ENCODE measurements around the gene ST6GAL1.

Gene ST6GAL1

DNA sequence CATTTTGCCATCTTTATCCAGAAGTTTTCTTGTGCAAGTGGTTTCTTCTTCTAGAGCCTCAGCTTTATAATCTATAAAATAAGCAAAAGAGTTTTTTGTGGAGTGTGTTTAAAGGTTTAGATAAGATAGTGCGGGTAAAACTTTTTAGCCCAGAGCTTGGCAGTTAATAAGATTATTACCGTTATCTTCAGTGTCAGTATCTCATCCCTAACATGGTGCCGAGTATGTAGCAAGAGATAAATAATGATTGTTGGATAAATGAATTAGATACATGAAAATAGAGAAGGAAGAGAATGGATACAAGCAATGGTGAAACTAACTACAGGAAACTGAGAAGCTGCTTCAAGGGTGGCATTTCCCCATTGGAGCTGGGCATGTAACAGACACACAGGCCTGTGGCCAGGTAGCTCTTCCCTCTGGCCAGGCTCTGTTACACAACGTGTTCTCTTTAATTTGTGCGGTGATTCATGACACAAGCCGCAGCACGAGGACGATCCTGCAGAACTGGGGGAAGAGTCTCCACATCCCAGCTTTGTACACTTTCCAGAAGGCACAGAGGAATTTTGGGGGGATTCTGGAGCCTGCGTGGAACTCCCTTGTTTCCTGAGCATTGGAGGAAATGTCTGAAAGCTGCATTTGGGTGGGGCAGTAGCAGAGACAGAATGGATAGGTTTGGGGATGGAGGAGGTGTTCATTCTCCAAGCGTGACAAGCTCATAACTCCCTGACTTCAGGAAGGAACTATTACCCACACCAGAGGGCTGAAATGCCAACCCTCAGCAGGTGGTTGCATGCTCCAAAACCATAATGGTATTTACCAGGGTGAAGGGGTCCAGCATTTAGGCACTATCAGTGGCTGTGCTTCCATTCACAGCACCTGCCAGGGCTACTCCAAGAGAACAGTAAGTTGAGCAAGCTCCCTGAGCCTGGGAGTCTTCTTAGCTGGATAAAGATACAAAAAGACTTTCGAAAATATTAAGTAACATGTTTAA is 14.2 kb upstream of the ST6GAL1 start:
- no peak for DNase-seq (ENCODE audit: low spot score)

DNA sequence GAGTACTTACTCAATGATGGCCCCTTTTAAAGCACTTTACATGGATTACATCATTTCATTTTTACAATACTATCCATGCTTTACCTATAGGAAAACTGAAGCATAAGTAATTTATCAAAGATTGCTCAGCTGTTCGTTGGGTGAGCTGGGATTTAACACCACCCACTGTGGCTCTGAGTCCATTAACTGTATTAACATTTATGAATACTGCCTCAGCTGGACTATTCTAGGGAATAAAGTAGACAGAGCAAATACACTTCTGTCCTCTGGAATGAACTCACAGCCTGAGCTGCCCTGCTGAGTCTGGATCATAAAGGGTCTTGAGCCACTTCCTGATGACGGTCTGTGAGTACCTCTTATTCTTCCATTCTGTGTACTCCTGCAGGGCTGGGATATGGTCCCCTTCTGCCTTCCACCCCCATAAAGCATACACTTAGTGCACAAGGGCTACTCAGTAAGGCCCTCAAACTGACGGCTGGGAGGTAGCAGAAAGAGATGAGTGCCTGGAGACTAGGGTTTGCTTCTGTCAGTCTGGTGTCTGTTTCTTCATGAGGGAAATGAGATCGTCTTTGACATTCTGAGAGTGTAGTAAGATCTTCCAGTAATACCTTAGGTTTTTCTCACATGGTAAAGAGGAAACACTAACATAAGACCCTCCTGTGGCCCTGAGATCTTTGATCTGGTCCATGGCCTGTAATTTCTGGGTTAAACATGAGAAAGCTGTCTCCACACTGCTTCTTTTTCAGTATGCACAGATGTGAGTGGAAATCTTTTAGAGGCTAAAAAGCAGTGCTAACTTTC is 12.6 kb upstream of the ST6GAL1 start:
- no peak for DNase-seq (ENCODE audit: low spot score)

DNA sequence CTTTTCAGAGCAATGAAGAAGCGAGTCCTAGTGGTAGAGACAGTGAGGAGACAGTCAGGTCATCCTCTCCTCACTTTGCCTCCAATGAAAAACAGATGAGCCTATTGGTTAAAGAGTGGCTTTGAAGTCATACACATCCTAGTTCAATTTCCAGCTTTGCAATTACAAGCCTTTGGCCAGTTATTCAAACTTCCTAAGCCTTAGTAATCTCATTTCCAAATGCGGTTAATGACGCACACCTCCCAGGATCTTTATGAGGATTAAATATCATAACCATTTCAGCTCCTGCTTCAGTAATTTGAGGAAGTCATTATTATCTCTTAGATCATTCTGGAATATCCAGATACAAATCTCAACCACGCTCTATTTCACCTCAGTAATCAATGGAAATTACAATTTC is 10.0 kb upstream of the ST6GAL1 start:
- DNase-seq (ENCODE audit: low spot score) = no peak

DNA sequence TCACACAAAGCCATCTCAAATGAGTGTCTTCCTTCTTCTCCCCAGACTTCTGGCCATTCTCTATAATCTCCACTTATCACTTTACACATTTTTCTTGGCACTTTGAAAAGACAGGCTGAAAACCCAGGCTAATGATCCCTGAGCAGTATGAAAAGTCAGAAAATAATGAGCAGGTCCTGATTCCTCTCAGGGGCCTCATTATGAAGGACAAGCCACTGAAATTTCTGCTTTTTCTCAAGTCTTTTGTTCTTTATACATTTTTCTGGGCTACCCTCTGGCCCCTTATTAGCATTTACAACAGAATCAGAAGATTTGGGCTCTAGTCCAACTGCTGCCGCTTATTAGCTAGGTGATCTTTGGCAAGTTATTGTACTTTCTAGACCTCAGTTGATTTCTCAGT is 9.5 kb upstream of the ST6GAL1 start:
- DNase-seq (ENCODE audit: low spot score) = no peak

DNA sequence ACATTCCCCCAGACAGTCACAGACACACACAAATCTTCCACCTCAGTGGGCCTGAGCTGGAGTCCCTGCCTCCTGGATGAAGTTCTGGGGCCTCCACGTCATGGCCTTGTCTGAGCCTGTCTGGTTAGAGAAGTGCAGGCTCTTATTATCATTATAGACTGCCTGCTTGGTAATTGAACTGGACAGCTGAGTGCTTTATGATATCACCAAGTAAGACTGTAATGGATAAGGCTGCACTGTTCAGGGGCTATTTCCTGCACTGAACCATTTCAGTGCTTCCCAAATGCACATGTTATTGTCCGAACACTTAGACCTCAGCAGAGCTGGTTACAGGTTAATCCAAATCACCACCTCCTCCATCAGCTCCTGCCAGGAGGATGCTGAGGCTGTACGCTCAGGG is 8.7 kb upstream of the ST6GAL1 start:
- no peak for DNase-seq (ENCODE audit: low spot score)

DNA sequence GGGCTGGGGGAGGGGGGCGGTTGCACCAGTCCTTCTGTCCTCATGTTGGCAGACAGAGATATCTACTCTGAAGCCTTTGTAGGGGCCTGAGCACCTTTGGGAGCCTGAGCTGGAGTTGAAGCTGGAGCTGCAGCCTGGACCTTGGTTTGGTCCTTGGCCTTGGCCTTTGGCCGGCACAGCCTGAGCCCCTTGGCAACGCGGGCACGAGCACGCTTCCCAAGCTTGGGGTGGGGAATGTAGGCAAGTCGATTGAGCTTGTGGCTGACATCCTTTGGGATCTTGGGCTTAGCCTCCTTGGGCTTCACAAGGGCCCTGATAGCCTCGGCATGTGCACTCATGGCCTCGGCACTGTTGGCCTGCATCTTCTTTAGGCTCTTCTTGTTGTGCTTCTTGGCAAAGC is 8.1 kb upstream of the ST6GAL1 start:
- no peak for DNase-seq (ENCODE audit: low spot score)

DNA sequence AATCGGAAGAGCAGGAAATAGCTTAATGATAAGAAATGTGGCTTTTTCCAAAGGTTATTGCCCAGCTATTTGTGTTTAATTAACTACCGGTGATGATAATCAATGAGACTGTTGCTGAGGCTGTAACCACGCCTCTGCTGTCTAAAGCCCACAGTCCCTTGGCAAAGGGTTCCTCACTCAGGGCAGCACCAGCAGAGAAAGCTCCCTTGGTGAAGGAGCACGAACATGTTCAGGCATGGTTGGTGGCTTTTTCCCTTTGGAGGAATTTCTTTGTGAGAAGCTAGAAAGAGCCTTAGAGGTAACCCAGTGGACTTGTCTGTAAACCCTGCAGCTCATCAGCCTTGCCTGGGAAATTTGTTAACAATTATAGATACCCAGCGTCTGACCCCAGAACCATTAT is 7.5 kb upstream of the ST6GAL1 start:
- no peak for DNase-seq (ENCODE audit: low spot score)

DNA sequence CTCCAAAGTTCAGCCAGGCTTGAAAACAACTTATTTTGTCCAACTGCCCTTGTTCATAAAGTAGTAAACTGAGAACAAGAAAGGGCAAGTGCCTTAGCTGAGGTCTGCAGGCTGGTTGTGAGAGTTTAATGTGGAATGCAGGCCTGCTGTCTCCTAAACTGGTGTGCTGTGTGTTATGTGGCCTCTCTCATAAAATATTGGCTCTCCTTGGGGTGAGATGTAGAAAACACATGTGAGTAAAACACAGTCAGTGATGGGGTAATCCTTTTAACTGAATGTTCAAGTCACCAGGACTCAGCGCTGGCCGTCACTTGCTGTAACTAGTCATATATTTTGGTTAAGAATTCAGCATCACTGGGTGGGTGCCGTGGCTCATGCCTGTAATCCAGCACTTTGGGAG is 7.1 kb upstream of the ST6GAL1 start:
- DNase-seq (ENCODE audit: low spot score) = no peak

DNA sequence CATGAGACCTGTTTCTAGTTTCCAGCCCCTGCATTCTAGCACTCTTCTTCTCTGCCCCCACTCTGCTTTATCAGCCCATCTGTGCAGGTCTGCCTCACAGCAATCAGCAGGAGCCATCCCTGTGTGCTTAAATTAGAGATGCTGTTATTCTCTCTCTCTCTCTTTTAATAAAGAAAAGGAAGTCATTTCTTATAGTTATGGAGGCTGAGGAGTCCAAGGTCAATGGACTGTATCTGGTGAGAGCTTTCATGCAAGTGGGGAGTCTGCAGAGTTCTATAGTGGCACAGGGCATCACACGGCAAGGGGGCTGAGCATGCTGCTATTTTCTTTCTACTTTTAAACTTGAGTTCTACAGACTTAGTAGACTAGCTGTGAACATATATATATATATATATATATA is 4.5 kb upstream of the ST6GAL1 start:
- no peak for DNase-seq (ENCODE audit: low spot score)

DNA sequence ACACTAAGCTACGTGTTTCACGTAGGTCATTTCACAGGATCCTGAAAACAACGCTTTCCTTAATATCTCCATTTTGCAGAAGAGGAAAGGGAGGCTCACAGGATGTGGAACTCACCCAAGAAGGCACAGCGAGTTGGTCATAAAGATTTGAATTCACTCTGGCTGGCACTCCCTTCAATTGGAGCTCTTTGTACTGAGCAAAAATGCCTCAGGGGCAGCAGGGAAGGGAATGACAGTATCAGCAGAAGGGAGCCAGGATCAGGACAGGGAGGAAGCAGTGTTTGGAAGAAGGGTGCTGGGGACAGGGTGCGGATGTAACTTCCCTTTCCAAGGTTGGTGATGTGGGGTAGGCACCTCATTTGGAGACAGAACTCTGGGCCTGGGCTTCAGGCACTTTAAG is 1.1 kb upstream of the ST6GAL1 start:
- no peak for DNase-seq (ENCODE audit: low spot score)

DNA sequence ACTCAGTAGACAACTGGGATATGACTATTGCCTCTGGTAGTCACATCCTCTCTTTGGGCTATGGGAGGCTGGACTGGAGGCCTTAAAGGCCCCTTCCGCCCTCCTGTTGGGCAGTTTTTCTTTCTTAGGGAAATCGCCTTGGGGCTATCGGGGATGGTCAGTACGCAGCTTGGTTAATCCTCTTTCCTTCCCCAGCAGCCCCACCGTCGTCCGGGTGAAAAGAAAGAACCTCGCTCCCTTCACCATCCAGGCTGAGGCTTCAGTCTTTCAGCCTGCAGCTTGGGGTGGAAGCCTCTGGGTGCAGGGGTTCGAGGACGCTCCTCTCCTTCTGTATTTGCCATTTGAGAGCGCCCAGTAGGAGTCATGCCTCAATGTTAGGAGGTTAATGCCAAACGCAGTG is 641 bp upstream of the ST6GAL1 start:
- no peak for DNase-seq (ENCODE audit: low spot score)

DNA sequence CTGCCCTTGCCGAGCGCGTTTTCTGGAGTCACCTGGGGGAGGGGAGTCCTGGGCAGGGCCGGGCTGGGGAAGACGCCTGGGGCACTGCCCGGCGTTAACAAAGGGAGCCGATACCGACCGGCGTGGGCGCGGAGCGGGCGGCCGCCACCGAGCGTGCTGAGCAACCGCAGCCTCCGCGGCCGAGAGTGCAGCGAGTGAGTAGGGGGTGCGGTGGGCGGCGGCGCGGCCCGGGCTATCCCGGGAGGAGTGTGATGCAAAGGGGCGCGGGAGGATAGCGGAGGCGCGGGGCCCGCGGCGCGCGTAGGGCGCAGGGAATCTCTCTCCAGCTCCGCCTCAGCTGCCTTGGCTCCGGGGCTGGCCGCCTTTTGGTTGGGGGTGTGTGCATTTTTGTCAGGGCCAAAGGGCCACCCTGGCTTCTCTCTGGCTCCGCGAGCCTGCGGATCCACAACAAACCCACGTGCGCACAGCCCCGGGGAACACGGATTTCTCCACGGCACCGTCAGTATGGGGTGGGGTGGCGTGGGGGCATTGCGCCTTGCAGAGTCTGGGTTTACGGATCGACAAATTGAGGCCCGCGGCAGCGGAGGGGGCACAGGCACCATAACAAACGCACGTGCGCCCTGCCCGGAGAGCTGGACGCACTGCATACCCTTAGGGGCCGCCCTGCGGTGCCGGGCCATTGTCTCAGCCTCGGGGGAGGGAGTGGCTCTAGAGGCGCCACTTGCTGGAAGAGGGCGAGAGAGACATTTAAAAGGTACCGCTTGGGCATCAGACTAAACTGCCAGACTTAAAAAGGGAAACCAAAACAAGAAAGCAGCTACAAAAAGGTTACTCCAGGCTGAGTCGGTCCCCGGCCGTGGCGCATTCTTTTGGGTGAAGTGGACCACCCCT is 560 bp downstream of the ST6GAL1 start:
- peak; percentile 84 for DNase-seq (ENCODE audit: low spot score)

DNA sequence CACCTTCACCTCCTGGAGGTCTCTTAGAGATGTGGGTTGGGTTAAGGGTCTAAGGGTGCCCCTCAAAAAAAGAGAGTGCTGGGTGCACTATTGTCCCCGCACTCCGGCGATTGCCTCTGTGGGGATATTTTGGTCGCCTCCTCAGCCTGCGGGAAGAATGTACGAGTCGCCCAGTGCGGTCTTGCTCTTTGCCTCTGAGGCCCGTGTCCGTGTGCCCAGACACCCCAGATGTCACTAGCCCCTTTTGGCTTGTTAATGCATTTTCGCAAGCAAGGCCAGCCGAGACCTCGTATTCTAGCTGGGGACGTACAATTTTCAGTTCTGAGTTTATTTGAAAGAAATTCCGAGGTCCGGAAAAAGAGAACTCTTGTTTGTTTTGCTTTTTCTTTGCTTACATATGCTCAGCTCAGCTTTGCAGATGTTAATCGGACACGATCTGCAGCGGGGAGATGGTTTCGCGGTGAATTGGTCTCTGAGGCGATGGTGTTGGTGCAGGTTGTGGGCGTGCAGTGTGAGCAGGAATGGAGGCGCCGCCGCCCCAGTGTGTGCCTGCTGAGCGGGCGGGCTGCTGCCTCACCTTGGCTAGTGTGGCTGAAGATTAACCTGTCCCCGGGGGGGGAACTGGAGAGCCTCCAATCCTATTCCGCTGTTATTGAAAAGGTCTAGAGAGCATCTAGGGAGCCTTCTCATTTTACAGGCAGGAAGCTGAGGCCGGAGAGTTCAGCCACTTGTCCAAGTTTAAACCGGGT is 1.4 kb downstream of the ST6GAL1 start:
- DNase-seq (ENCODE audit: low spot score) = peak; percentile 64

DNA sequence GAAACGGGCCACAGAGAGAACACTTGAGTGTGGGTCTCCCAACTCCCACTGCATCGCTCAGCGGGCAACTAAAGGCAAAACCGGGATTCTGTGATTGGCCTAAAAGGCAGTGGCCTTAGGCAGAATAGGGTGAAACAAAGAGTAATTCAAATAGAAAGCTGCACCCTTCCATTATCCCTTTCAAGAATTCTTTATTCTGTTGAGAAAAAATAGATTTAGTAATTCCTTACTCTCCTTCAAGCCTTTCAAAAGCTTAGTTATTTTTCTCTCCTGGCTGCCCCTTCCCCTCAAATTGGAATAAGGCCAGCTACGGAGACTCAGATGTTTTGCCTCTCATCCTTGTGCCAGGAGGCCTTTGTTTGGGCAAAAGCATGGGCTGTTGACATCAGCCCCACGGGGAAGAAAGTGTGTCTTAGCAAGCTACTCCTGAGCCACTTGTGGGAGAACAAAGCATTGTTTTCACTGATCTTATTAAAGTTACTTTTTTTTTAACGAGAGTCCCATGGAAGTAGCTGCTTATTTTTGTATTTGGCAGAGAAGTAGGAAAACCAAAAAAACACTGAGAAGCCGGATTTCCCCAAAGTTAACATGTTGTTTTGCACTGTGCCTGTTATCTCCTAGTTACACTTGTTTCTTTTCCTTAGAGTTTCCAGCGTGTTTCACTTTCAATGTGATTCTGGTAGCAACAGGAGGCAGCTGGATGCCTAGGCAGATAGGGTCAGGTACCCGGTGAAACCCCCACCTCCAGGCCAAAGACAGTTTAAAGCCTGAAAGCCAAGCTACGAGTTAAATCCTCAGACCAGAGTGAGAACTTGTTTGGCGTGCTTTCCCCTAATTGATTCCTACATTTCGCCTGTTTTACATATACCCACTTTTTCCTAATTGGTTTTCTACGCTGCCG is 2.2 kb downstream of the ST6GAL1 start:
- DNase-seq (ENCODE audit: low spot score) = no peak

DNA sequence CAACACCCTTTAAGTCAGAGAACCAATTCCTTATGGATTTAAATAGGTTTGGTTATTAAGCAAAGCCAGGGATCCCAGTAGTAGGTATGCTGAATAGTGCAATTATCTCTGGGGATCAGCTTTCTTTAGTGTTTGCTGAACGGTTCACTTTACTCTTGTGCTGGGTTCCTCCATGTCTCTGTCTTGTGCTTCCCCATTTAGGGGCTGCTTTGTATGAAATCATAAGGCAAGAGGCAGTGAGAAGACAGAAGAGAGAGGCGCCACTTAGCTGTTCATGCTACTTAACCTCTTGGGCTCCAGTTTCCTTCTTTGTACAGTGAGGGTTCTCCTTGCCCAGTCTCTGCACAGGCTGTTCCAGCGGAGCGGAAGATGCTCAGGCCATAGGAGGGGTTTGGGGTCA is 3.5 kb downstream of the ST6GAL1 start:
- DNase-seq (ENCODE audit: low spot score) = no peak

DNA sequence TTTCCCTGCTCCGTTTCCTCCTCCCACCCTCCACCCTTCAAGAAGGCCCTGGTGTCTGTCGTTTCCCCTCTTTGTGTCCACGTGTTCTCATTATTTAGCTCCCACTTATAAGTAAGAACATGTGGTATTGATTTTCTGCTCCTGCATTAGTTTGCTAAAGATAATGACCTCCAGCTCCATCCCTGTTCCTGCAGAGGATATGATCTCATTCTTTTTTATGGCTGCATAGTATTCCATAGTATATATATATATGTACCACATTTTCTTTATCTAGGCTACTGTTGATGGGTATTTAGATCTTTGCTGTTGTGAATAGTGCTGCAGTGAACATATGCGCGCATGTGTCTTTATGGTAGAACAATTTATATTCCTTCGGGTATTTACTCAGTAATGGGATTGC is 4.8 kb downstream of the ST6GAL1 start:
- DNase-seq (ENCODE audit: low spot score) = no peak

DNA sequence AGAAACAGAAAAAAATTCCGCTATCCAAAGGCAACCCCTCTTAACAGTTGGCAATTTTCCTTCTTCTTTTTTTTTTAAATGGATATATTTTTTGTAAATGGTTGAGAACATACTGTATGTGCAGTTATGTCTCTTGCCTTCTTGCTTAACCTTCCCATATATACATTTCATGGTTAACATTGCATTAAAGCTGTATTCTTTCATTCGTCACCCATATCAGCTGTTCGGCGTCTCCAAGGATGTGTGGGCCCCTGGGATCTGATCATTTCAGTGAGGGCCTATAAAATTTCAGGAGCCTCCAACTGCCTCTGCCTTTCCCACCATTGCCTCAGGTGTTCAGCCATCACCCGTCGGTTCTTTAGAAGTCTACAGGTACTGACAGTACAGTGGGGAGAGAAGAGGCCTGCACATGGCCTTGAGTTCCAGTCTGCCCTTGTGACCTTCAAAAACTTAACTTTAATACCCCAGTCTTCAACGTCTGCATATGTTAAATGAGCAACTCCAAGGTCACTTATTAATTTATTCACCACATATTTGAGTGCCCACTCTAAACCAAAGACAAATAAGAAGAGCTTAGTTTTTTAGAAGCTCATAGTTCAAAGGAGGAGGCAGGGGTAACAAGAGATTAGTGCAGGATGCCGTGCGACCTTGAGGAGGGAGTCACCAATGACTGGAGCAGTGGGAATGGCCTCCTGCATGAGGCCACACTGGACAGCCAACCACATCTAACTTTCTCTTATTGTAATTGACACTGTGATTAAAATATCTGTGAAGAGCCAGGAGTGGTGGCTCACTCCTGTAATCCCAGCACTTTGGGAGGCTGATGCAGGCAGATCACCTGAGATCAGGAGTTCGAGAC is 6.9 kb downstream of the ST6GAL1 start:
- DNase-seq (ENCODE audit: low spot score) = no peak

DNA sequence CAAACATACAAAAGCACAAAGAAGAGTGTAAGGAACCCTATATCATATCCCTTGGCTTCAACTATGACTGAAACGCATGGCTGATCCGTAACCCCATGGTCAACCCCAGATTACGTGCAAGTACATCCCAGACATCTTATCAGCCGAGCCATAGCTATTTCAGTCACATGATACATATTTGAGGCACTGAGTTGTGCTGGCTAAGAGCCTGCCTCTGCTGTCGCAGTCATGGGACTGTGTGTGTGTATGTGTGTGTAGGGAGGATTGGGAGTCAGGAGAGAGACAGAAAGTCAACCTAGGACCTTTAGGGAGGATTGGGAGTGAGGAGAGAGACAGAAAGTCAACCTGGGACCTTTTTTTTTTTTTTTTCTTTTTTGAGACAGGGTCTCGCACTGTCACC is 8.4 kb downstream of the ST6GAL1 start:
- no peak for DNase-seq (ENCODE audit: low spot score)

DNA sequence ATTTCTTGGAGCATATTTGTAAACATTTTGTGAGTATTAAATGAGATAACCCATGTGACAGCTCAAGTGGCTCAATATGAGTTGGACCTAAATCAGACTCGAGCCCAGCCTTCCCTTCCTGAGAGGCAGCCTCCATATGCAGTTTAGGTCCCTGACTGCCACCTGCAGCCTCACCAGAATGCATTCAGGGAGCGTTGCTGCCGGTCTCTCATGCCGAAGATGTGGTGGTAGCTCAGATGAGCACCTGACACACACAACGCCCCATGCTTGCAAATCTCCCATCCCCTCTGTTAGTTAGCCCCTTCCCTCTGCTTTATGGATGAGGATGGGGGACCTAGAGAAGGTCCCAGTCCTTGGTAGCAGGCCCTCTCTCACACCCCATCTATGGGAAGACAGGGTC is 9.2 kb downstream of the ST6GAL1 start:
- DNase-seq (ENCODE audit: low spot score) = no peak

Measured in ecto neural progenitor cell (in vitro differentiated cells).